GM21619 (cell line): ENCODE data around the gene MINDY3.
"Not testable (repeated sequence)": the region's sequence is repeated elsewhere in the genome, so short reads cannot be mapped to it uniquely, and the experiment has no call there.

ENCODE experiments used
- ATAC-seq: cut with Tn5 transposase; IDR thresholded peaks from one replicate; pipeline ENCODE4 v1.9.1; 2021; ENCODE audit not compliant: unreplicated experiment

MINDY3 gene

DNA sequence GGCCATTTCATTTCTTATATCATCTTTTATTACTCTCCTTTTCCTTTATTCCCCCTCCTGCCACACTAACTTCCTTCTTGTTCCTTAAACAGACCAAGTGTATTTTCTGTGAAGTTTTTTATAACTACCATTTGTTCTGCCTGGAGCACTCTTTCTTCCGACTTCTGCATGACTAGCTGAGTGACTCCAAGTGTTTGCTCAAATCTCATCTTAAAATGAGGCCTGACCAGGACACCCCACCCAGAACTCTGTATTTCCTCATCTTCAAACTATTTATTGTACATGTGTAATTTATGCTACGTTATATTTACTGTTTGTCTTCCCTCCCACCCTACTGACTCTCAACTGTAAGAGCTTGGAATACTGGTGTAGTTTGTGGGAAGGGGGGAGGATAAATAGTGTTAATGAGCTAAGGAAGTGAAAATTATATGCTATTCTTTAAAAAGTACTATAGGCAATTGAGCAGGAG is 3.2 kb downstream of the MINDY3 start:
- ATAC-seq = no peak

DNA sequence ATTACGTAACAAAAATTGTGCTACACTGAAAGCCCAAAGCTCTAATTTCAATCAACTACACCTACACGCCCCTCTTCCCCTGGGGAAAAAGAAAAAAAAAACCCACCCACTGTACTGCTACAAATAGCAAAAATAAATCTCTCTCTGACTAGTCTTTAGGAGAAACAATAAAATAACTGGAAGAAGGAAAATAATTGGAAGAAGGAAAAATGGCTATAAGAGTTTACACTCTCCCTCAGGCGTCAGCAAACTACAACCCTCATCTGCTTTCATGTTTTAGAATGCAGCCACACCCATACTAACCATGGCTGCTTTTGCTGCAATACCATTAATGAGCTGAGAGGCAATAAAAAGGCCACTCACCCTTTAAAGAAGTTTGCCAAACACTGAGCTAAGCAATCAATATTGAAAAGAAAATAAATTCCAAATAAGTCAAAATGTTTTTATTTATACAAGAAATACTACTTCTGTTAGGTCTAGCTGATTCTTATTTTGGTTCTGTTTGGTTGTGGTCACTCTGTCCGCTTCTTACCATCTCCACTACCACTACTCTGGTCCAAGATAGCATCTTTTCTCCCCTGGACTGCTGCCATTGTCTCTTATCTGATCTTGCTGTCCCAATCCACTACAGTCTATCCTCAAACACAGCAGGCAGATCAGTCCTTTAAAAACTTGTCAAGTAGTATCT is 3.8 kb downstream of the MINDY3 start:
- ATAC-seq = no peak

DNA sequence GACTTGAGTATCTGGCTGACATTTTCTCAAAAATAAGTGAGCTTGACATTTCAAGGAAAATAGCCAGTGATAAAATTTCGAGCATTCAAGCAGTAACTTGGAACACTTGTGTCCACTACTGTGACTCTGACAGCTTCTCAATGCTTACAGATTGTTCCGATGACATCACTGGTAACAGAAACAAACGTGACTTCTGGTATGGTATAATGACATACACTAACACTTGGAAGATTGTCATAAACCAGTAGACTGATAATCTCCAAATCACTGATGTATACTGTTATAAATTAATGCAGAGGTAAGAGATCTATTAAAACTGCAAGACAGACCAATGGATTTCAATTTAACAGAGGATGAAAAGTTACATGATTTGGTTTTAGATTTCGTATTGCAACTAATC is 6.5 kb downstream of the MINDY3 start:
- no peak for ATAC-seq

DNA sequence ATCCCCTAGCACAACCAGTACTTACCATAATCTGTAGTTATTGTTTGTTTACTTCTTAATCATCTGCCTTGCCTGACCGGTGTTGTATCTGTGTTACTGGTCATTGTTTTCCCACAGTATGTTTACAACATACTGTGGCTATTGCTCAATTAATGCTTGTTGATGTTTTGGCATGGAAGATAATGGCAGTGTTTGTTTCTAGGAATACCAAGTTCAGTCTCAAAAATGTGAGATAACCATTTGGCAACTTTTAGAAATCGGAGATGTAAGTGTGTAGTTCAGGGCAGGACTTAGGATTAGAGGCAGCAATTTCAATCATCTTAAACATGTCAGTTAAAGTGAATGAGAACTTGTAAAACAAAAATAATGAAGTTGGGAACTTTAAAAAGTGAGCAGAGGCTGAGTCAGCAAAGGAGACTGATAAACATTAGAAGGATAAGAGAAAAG is 8.2 kb downstream of the MINDY3 start:
- no peak for ATAC-seq

DNA sequence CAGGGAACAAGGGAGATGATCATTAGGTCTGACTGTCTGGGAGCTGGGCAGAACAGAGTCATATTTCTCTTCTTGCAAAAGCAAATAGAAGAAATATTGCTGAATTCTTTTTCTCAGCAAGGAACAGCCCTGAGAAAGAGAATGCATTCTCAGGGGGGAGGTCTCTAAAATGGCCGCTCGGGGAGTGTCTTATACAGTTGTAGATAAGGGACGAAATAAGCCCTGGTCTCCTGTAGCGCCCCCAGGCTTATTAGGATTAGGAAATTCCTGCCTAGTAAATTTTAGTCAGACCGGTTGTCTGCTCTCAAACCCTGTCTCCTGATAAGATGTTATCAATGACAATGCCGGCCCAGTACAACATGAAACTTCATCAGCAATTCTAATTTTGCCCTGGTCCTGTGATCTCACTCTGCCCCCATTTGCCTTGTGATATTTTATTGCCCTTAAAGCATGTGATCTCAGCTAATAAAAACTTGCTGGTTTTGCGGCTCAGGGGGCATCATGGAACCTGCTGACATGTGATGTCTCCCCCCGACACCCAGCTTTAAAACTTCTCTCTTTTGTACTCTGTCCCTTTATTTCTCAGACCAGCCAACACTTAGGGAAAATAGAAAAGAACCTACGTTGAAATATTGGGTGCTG is 9.8 kb downstream of the MINDY3 start:
- ATAC-seq = not testable (repeated sequence)

DNA sequence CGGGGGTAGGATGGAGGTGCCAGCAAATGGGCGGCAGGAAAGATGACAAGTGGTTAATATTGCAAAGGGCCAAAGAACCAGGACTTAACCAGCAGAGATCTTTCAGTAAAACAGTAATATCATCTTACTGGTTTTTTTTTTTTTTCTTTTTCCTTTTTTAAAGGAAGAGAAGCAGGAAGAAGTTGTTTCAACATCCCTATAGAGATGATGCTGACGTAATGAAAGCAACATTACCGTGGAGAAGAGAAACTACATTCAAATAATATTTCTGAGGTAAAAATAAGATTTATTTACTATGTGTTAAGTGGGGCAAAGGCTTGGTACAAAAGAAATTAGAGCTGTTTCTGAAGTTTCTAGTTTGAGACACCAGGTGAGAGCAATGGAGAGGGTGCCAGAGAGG is 11.0 kb downstream of the MINDY3 start:
- no peak for ATAC-seq

DNA sequence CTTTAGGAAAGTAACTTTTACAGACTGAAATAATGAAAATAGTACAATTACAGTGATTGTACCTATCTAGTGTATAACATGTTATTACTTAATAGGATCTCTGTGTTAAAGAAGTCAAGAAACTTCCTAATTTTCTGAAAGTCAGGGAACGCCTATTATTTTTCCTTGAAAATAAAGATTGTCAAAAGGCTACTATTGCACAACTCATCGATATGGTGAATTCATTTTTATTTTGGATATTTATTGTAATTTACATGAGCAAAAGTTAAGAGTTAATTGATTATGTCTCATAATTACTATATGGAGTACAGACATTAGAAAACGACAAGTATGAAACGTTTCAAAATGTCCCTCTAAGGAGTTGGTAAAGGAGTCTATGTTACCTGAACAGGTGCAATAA is 12.8 kb downstream of the MINDY3 start:
- ATAC-seq = no peak

DNA sequence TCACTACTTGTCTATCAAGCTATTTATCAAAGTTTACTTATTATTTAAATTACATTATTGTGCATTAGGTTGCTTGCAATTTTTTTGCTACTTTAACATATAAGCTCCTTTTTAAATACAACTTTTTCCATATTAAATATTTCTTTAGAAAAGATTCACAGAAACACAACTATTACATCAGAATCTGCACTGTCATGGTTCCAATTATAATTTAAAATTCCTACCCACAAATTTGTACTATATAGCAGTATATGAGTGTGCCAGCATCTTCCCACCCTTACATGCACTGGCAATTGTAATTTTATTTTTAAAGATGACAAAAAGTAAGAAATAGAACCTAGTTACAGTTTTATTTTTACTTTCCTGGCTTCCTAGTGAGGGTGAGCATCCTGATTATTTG is 15.8 kb downstream of the MINDY3 start:
- no peak for ATAC-seq

DNA sequence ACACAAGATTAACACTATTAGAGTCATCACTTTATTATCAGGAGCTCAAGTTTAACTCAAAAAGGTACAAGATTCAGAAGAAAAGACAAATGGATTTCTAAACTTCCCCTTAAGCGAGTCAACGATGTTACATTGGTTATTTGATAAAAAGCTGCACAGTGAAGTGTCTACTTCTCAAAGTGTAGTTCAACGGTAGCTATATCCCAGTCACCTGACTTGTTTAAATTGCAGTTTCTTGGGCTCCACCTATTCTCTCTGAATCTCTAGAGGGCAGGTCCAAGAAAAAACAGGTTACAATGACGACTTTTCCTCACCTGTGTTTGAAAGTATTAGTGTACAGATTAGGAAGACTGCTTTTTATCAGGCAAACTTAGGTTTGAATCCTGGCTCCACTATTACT is 16.6 kb downstream of the MINDY3 start:
- ATAC-seq = no peak

DNA sequence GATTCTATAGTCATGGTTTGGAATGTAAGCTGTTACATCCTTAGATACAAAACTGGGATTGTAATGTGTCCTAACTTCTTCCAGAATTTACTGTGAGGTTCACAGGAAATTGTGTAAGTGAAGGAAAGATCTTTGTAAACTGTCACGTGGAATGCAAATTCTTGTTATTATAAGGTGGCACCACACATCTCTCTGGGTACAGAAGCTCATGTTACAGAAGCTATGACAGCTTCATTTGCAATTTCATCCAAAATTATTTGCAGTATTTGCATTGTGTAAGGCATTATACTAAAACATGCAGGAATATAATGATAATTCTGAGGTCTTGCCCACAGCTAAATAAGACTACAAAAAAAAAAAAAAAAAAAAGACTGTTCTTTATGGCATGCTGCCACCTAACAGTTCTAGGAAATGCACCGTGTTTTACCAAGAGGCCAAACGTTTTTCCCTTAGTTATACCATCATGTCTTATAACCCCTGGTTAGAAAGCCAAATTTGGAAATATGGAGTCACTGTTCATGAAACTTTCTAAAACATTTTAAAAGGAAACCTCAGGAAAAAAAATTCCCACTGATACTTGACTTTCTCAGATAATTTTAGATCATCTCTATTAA is 17.6 kb downstream of the MINDY3 start:
- no peak for ATAC-seq

DNA sequence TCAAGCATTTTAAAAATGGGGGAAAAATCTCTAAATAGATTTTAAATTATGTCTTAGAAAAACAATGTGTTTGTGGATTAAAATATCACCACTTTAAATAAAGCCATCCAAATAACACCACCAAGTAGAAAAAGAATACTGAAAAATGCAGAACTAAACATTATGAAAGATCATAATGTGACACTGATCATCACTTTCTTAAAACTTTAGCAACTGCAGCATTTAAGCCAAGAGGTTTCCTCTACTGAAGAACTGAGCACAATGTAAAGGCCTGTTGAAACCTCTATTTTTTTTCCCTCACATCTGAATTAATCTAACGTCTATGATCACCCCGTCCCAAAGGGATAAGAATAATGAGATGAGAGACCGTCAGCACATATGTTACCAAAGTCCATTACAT is 18.6 kb downstream of the MINDY3 start:
- ATAC-seq = no peak

DNA sequence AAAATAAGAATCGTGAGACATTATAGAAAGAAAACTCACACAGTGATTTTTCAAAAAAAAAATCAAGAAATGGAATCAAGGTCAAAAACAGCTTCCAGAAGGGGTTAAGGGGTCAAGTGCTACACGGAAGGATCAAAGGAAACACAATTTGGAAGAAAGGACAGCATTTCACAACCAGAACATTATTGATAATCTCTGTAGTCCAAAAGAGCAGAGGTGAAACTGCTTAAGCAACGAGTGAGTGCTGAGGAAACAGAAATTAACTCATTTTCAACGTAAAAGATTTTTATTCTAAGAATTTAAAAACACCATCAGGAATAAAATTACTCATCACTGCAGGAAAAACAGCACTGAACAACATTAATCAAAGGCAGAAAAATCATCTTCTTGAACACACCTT is 23.5 kb downstream of the MINDY3 start:
- ATAC-seq = no peak

DNA sequence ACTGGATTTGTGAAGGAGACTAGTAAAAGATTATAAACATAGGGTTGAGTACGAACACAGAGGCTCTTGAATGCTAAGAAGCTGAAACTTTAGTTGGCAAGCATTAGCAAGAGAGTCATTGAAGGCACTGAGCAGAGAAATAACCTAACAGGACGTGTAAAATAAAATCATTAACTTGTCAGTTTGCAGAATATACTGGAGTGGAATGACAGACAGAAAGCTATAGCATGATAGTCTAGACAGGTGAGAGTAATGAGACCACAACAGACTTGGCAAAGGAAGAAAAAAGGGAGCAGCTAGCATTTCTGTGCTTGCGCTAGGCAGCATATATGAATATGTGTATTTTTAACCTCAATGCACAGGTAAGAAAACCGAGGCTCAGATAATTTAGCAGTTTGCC is 30.8 kb downstream of the MINDY3 start:
- no peak for ATAC-seq

DNA sequence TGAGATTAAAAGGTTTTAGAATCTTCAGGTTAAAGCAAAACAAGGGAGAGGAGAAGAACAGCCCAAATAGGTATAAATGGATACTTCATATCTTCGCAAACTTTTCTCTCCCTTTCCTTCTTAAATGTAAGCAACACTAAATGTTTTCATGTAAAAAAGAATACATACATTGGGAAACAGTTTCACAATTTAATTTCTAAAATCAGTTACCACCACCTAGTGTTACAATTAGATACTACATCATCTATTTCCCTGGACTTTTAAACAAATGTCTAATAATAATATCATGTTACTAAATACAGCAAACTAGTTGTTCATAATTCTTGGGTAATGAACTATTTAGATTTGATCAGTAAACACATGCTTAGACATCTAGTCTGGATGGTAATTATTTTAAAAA is 35.8 kb downstream of the MINDY3 start:
- no peak for ATAC-seq

DNA sequence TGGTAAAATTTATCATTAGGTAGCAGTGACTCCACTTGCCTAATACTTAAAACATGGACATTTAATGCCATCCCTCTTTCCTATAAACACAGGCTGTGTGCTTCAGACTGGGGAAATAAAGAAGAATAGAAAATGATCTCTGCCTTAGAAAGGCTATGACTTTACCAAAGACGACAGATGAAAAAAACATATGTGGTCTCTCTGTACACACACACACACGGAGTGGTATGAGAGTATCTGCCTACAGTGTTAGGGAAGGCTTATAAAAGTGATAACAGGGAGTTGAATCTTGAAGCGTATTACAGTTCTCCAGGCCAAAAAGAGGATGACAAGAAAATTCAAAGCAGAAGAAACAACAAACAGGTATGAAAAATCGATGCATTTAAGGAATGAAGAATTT is 38.2 kb downstream of the MINDY3 start:
- ATAC-seq = no peak

DNA sequence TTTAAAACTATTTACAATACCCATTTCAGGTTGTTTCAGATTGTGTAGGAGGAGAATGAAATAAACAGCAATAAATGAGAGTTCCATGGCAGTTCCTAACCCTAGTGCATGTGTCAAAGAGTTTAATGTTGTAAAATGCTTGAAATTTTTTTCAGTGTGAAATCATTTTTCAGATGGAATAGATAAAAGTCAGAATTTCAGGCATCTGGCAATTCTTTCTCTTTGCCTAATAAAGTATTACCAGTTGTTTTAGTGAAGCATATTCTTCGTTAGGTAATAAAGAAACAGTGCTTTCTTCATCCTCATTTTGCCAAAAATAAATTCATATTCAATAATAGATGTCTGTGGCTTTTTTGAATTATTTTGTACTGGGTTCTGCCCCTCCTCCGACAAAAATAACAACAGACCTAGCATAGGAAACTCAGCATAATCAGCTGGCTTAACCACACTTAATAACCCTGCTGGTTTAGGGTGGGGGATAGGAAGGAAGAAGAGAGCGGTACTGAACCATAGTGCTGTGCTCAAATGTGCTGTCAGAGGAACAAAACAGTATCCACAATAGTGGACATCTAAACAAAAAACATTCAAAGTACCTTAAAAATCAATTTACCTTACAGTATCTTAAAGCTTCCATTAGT is 39.1 kb downstream of the MINDY3 start:
- no peak for ATAC-seq

DNA sequence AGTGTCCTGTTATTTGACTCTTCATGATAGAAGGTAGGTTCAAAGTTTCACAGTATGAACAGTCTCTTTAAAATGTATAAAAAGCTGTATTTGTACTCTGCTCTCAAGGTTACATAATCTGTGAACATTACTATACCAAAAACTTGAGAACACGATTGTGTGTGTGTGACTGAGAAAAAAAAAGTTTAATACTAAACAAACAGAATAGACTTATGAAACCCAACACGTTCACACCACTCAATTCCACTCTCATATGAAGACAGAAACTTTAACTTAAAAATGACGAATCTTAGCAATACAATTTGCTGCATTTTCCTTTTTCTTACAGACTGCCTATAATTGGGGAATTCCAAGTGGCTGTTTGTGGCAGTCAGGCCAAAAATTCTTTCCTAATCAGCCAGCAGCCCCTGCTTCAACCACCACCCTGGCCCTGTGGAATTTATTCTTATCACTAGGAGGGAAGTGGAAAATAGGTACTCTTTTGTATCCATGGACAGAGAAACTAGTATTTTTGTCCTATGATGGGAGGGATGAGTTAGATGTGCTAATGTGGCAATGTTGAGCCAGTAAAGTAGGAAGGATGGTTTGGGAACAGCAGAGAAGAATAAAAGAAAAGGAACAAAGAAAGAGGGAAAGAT is 42.8 kb downstream of the MINDY3 start:
- ATAC-seq = no peak

DNA sequence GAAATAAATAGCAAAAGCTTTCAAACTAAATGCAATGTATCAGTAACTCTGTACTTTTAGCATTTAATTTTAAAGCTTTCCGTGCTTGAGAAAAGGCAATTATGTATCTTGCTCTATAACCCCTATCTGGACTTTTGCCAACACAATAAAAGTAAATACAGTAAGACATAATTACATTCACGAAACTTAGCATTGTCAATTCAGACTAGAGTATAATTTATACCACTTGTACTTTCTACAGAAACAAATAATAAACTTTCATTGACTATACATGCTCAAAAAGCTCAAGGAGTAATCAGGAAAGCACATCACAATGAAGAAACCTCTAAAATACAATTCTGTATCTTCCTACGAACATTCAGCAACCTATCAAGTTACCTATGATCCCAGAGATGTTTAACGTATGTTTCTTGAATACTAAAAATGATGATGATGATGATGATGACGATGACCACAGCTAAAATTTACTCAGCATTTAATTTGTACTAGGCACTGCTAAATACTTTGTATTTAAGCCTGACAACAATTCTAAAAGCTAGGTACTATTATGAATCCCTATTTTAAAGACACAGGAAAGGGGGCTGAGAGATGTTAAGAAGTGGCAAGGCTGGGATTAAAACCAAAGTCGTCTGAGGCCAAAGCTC is 44.9 kb downstream of the MINDY3 start:
- ATAC-seq = no peak

DNA sequence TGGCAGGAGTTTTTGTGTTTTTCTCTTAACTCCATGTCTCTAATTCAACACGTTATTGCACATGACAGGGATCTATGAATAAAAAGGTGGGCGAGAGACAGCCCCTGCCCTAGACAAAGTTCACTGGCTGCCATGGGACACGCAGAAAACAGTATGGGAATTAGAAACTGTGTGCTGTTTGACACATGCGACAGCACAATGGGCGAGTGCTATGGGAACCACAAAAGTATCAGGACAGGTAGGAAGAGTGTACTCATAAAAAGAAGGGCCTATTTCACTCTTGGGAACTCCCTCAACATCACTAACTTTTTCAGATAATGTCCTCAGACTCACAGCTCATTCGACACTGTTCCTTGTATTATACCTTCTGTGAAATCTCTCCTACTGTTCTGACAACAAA is 45.7 kb downstream of the MINDY3 start:
- no peak for ATAC-seq

DNA sequence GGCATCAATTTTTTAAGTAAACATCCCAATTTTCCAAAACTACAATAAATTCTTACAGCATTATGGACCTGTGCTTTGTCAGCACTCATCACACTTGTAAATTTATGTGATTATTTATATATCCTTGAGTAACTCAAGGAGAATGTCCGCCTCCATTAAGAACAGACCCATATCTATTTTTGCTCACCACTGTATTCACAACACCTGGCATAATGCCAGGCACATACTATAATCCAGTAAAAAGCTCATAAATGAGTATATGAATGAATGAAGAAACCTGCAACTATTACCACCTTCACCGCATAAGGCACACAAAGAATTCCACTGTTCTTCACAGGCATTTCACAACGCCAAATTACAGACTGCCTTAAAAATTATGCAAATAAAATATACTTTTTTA is 46.9 kb downstream of the MINDY3 start:
- no peak for ATAC-seq

DNA sequence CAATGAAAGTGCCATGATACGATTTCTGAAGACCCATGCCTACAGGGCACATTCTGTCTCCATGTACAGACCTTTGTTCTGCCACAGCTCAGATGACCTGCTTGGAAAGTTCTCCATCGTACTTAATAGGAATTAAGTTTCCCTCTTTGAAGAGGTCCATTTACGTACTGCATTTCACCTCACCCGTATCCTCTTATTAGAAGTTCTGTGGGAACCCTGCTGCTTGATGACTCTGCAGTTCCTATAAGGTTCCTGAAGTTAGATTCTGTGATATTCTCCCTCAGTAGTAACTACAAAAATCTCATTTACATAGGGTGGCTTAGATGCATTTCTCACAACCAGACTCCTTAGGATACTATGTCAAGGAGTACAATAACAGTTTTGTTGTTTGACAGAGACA is 50.9 kb downstream of the MINDY3 start:
- no peak for ATAC-seq
